PC-9 (cell line): ENCODE data around the gene CARHSP1. TPM values are rescaled to one million over a fixed set of nuclear protein-coding genes. Genes with fewer than 3 reads are reported as not detected.

Experiments used
- BruUV-seq: library from RNA; stranded (reverse); fragments of 400-500 nt; replicated peaks from 2 replicates; lab custom pipeline; 2021; lab: Mats Ljungman, UMichigan
- CTCF ChIA-PET: fragments of 300-600 bp; sonication (Branson Sonifier 250); formaldehyde crosslinking; loops from one replicate; lab custom pipeline; 2022; ENCODE audit warnings: antibody characterized with exemption; lab: Charles Lee
- POLR2A ChIA-PET: fragments of 300-600 bp; sonication (Branson Sonifier 250); formaldehyde crosslinking; loops from one replicate; lab custom pipeline; 2022; ENCODE audit warnings: antibody characterized with exemption; ENCODE audit not compliant: unreplicated experiment; lab: Charles Lee
- DNase-seq, 2 experiments: peaks; one replicate each; pipeline versions ENCODE4 v3.0.0 to v3.0.0-alpha.2; 2015 to 2022; ENCODE audit warnings: mixed read lengths in 1 of 2
- H2AFZ ChIP-seq: fragments of 200-600 bp; sonication (generic); 2 replicates; pipeline ENCODE4 v1.8.1; 2017; ENCODE audit warnings: antibody characterized with exemption
- H3F3A ChIP-seq: fragments of 200-600 bp; sonication (generic); 2 replicates; pipeline ENCODE4 v1.8.1; 2017; ENCODE audit warnings: antibody characterized with exemption, mild to moderate bottlenecking, low read depth; ENCODE audit not compliant: insufficient read depth
- H3K27ac ChIP-seq: fragments of 200-600 bp; sonication (generic); 2 replicates; pipeline ENCODE4 v1.6.1; 2016; ENCODE audit warnings: mixed run types
- H3K27me3 ChIP-seq: fragments of 200-600 bp; sonication (generic); 2 replicates; pipeline ENCODE4 v1.6.1; 2016; ENCODE audit warnings: low read depth, mixed run types; ENCODE audit not compliant: insufficient read depth
- H3K36me3 ChIP-seq: fragments of 200-600 bp; sonication (generic); 2 replicates; pipeline ENCODE4 v1.6.1; 2016; ENCODE audit warnings: low read depth, mixed run types
- H3K4me1 ChIP-seq: fragments of 200-600 bp; sonication (generic); replicated peaks from 2 replicates; pipeline ENCODE4 v1.6.1; 2016; ENCODE audit warnings: mixed run types; ENCODE audit not compliant: insufficient read depth
- H3K4me2 ChIP-seq: fragments of 200-600 bp; sonication (generic); 2 replicates; pipeline ENCODE4 v1.6.1; 2017; ENCODE audit warnings: mixed run types
- H3K4me3 ChIP-seq: fragments of 200-600 bp; sonication (generic); 2 replicates; pipeline ENCODE4 v1.6.1; 2016; ENCODE audit warnings: mixed run types
- H3K79me2 ChIP-seq: fragments of 200-600 bp; sonication (generic); 2 replicates; pipeline ENCODE4 v1.6.1; 2017; ENCODE audit warnings: low read depth, mixed run types
- H3K9me2 ChIP-seq: fragments of 200-600 bp; sonication (generic); 2 replicates; pipeline ENCODE4 v1.8.1; 2017; ENCODE audit warnings: mild to moderate bottlenecking; ENCODE audit not compliant: insufficient read depth
- H3K9me3 ChIP-seq: fragments of 200-600 bp; sonication (generic); 2 replicates; pipeline ENCODE4 v1.8.1; 2016; ENCODE audit warnings: low read depth; ENCODE audit not compliant: insufficient read depth
- H4K20me1 ChIP-seq: fragments of 200-600 bp; sonication (generic); 2 replicates; pipeline ENCODE4 v1.8.1; 2017; ENCODE audit not compliant: insufficient read depth
- CTCF ChIP-seq: fragments of 200-600 bp; sonication (generic); conservative IDR thresholded peaks from 2 replicates; pipeline ENCODE4 v1.6.1; 2017; ENCODE audit warnings: mixed run types, antibody characterized with exemption, mild to moderate bottlenecking, moderate library complexity
- EZH2 ChIP-seq: fragments of 200-600 bp; sonication (generic); IDR thresholded peaks from 2 replicates; pipeline ENCODE4 v1.8.0; 2017; ENCODE audit warnings: antibody characterized with exemption, low read depth
- intact Hi-C: fragments of 100-400 bp; cut with micrococcal nuclease; formaldehyde crosslinking; loops from one replicate; pipeline ENCODE4 v1.10.0; 2022; ENCODE audit not compliant: unreplicated experiment
- total RNA-seq: library from RNA; stranded (reverse); gene quantifications from 2 replicates; pipeline ENCODE4 v1.2.3, GENCODE V29; 2021

The CARHSP1 gene
- total RNA-seq, 1 experiment from 2014 or later, result 179 TPM

GRCh38 chr16:8814095-8814806, 54.6 kb downstream of the CARHSP1 start:
- Histone ChIP-seq H2AFZ (no peak overlapping the region), H3K4me1 (no peaks in the 10 kb centered on the region), H3K4me2 (no peak overlapping the region), H4K20me1 (peaks cover 24% of the 10 kb centered on the region; the same call in 1 of the 2 replicates), H3F3A (no peaks in the 10 kb centered on the region; the same call in 1 of the 2 replicates), H3K27me3 (no peaks in the 10 kb centered on the region), H3K9me2 (no peaks in the 10 kb centered on the region), H3K9me3 (no peaks in the 10 kb centered on the region), H3K27ac (no peak overlapping the region), H3K4me3 (no peak overlapping the region), H3K79me2 (no peaks in the 10 kb centered on the region), H3K36me3 (peaks cover 40% of the 10 kb centered on the region)
- intact Hi-C loops, result no loop called here
- no peak for TF ChIP-seq CTCF
- TF ChIP-seq EZH2, result no peak
- ChIA-PET CTCF (no interaction called here), POLR2A (no interaction called here)
- BruUV-seq, result no TSS peak
- no peak for DNase-seq

GRCh38 chr16:8812162-8812843, 56.5 kb downstream of the CARHSP1 start:
- ChIA-PET POLR2A (no interaction called here), CTCF (interaction anchor here (1.4 kb wide), 1 partner anchor 9 kb away, joined by 3 read pairs; no protein-coding TSS in a partner anchor)
- H4K20me1 ChIP-seq, result peaks cover 28% of the 10 kb centered on the region
- DNase-seq, result no peak
- H3K9me3 ChIP-seq, result no peaks in the 10 kb centered on the region
- no peaks in the 10 kb centered on the region for H3K79me2 ChIP-seq
- H3K27me3 ChIP-seq, result no peaks in the 10 kb centered on the region
- H3K4me1 ChIP-seq, result no peaks in the 10 kb centered on the region
- no peak overlapping the region for H2AFZ ChIP-seq
- H3K9me2 ChIP-seq, result no peaks in the 10 kb centered on the region
- no peak overlapping the region for H3K4me3 ChIP-seq
- H3K27ac ChIP-seq, result no peak overlapping the region
- intact Hi-C loops, result no loop called here
- H3K36me3 ChIP-seq, result peaks cover 57% of the 10 kb centered on the region
- H3F3A ChIP-seq, result peaks cover 4% of the 10 kb centered on the region
- no TSS peak for BruUV-seq
- no peak overlapping the region for H3K4me2 ChIP-seq
- no peak for TF ChIP-seq CTCF
- no peak for TF ChIP-seq EZH2

- CTCF ChIA-PET, result no interaction called here
- TF ChIP-seq CTCF (no peak), EZH2 (no peak)
- Histone ChIP-seq H3K4me1 (no peaks in the 10 kb centered on the region), H3K9me3 (no peaks in the 10 kb centered on the region), H2AFZ (no peak overlapping the region), H3K79me2 (peaks cover 11% of the 10 kb centered on the region), H3K36me3 (peaks cover 63% of the 10 kb centered on the region), H3K27ac (no peak overlapping the region), H4K20me1 (peaks cover 49% of the 10 kb centered on the region), H3K27me3 (no peaks in the 10 kb centered on the region), H3K9me2 (no peaks in the 10 kb centered on the region), H3K4me2 (no peak overlapping the region), H3F3A (peaks cover 8% of the 10 kb centered on the region), H3K4me3 (no peak overlapping the region)
- DNase-seq, result no peak
- intact Hi-C loops, result no loop called here
- POLR2A ChIA-PET, result no interaction called here
- BruUV-seq, result no TSS peak
Measured at GRCh38 chr16:8808613-8809353, 60.0 kb downstream of the CARHSP1 start.
